HG02981 (cell line): Measurements from ENCODE around the gene MYH10.

Experiments used
- ATAC-seq: cut with Tn5 transposase; IDR thresholded peaks from one replicate; pipeline ENCODE4 v1.9.1; 2021; ENCODE audit warnings: mild to moderate bottlenecking, moderate library complexity; ENCODE audit not compliant: unreplicated experiment

Gene MYH10

DNA sequence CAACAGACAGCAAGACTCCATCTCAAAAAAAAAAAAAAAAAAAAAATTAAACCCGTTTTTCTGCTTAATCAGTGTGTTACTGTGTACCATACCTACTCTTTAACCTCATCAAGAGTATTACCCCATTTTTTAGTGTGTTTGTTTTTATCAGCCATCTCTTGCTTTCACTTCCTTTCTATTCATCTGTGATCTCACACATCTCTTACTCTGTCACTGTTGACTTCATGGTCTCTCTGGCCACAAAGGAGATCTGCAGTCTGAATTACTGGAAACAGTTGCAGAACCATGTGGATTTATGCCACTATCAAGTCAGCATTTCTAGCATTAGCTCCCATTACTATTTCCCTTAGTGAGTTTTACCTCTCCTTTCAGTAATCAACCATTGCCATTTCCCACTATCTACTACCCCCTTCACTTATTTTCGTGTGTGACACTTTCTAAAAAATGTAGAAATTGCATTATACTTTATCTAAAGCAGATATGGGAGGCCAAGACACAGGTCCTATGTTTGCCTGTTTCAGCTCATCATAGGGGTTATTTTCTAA is 174.8 kb downstream of the MYH10 start:
- no peak for ATAC-seq

DNA sequence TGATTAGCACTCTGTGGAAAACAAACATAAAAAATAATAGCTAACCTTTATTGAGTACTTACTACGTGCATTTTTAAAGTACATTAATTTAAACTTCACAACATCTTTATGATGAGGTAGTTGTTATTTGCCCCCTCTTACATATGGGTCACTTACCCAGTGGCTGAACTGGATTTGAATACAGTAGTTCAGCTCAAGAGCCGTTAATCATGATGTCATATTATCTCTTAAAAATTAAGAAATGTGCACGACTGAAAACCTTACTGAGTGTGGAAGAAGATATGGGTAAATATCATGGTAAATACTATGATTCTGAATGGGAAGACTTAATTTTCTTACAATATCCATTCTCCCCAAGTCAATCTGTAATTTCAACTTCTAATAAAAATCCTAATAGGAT is 177.2 kb downstream of the MYH10 start:
- no peak for ATAC-seq

DNA sequence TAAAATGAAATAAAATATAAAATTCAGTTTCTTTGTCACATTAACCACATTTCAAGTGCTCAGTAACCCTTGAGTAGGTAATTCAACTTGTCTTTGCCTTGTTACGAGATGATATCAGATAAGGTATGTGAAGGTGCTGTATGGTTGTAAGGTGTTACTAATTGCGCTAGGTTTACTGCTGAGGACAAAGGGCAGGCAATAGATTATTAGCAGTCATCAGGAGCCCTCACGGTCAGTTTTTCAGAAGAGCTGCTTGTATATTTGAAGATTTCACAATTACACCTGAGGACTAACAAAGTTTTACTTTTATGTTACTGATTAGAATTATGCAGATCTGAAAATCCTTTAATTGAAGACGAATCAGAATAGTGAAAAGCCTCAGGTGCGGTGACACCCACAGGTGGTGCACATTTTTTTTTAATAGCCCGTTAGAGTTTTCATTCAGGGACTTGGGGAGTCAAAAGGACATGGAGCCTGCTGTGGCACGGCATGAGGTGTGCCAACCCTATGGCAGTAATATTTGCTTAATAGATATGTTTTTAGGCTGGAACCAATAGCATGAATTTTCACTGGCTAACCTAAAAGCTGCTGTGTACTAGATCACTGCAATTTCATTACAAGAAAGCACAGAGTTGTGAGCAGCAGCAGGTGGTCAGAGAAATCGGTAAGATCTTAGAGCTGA is 178.5 kb downstream of the MYH10 start:
- no peak for ATAC-seq

DNA sequence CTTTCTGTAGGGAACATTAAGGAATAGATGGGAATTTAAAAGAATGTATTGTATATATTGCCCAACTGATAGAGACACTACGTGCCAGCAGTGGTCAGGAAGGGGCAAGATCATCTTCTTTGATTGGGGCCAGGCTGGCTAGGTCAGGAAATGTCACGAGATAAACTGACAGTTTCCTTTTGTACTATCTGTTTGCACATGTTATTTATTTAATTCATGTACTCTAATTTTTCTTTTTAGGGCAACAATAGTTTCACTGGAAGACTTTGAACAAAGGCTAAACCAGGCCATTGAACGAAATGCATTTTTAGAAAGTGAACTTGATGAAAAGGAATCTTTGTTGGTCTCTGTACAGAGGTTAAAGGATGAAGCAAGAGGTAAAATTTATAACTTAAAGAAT is 182.2 kb downstream of the MYH10 start:
- ATAC-seq: no peak

DNA sequence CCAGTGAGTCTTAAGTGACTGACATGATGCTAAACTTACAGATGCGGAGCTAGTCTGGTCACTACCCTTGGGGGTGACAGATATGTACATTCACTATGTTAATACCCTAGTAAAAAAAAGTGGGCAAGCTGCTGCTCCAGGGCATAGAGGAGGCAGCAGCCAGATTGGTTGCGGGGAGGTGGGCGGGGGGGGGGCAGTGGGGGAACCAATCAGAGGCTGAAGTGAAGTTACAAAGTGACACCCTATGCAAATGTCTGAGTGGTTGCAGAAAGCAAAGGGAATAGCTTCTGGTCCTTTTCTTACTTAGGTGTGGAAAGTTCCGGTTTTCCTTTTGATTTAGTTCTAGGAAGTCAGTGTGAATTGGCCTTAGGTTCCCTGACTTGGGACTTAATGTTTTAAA is 182.7 kb downstream of the MYH10 start:
- no peak for ATAC-seq

DNA sequence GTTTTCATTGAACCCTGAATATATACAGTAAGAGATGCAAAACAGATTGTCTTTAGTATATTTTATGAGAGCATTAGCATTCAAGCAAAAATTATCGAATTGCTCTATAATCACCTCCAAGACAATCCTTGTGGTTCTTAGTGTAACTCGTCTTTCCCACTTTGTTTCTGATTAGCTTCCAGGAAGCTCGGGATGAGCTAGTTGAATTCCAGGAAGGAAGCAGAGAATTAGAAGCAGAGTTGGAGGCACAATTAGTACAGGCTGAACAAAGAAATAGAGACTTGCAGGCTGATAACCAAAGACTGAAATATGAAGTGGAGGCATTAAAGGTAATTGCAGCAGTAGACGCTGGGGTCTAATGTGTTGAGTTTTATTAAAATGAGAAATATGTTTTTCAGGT is 185.0 kb downstream of the MYH10 start:
- ATAC-seq: no peak

DNA sequence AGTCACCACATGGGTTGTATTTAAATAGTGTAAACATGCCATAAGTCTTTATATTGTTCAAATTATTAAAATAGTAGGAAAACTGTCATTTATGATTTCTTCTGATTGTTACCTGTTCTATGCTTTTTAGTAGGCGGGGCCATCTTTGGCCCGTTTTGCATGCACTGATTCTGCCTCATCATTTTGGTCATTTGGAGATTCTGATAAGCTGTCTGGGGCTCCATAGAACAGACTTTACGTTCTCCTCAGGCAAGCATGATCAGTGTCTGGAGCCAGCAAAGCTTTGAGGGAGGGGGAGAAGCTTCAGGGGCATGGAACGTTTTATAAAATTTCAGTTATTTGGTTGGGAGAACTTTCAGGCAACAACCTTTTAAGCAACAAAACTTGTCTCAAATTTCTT is 186.0 kb downstream of the MYH10 start:
- ATAC-seq: no peak

DNA sequence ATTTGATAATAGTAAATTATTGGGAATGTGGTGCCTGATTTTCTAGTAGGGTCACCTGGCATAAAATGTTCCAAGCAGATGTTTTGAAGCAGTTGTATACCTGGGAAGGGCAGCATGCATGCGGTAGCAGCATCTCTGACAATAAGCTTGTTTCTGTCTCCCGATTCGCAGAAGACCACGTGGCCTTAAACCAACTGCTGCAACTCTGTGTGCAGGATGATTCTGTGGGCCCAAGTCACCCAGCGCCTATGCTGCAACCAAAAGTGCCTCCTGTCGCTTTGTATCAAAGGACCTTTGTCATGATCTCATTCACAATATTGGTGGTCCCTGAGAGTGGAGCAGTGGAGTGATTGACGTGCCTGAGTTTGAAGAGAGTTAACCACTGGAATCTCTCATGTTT is 186.8 kb downstream of the MYH10 start:
- ATAC-seq: no peak

DNA sequence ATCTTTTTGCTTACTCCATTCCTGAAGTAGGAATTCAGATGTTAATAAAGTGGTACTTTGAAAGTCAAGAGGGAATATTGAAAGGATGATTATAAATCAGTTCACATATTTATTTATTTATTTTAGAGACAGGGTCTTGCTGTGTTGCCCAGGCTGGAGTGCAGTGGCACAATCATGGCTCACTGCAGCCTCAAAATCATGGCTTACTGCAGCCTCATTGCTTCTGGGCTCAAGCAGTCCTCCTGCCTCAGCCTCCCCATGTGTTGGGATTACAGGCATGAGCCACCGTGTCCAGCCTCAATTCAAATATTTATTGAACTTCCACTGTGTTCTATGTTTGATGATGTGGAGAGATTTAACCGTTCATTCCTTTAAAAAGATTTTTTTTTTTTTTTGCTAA is 188.2 kb downstream of the MYH10 start:
- ATAC-seq: no peak

DNA sequence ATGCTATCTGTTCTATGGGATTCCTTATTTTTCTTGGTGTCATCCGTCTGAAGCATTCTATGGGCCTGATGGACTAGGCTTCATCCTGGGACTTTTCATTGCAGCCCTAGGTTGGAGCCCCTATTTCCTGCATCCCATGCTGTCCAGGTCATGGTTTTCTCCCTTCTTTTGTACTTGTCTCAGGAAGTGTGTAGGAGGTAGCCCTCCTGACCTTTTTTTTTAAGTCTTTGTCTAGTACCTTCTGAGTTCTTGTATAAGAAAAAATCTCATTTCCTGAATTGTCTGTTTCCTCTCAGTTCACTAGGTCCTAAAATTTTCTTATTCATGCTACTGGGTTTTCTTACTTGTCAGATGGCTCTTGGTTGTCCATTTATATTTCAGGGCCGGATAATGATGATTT is 188.8 kb downstream of the MYH10 start:
- no peak for ATAC-seq

DNA sequence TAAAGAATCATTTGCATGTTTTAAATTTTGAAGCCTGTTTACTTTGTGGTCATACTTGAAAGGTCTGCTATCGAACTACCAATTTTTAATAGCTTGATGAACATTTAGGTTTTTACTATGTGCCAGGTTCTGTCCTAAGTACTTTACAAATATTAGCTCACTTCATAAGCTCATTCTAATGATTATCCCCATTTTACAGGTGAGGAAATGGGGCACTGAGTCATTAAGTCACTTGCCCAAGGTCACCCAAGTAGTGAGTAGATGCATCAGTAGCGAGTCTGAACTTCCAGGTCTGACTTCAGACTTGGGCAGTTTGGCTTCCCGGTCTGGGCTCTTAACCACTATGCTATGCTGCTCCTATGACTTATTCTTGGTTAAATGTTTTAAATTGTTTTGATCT is 190.8 kb downstream of the MYH10 start:
- no peak for ATAC-seq

DNA sequence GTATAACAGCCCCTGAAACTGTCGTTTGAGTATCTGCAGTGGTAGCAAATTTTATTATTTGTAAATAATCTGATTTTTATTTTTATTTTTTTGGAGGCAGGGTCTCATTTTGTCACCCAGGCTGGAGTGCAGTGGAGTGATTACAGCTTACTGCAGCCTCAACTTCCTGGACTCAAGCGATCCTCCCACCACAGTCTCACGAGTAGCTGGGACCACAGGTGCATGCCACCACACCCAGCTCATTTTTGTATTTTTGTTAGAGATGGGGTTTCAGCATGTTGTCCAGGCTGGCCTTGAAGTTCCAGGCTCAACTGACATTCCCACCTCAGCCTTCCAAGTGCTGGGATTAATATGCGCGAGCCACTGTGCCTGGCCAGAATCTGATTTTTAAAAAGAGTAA is 192.1 kb downstream of the MYH10 start:
- ATAC-seq: no peak

DNA sequence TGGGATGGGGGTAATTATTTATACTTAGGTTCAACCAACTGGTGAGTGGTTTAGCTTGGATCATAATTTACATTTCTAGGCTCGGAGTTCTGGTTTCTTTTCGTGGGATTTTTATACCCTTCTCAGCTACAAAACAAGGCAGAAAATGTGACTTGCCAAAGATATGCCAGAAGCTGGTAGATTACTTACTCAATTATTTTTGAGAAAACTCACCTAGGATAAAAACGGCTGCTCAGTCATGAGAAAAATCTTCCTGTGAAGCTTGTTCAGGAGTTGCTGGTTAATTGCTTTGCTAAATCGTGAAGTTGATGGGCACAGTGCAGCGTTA is 193.7 kb downstream of the MYH10 start:
- no peak for ATAC-seq

DNA sequence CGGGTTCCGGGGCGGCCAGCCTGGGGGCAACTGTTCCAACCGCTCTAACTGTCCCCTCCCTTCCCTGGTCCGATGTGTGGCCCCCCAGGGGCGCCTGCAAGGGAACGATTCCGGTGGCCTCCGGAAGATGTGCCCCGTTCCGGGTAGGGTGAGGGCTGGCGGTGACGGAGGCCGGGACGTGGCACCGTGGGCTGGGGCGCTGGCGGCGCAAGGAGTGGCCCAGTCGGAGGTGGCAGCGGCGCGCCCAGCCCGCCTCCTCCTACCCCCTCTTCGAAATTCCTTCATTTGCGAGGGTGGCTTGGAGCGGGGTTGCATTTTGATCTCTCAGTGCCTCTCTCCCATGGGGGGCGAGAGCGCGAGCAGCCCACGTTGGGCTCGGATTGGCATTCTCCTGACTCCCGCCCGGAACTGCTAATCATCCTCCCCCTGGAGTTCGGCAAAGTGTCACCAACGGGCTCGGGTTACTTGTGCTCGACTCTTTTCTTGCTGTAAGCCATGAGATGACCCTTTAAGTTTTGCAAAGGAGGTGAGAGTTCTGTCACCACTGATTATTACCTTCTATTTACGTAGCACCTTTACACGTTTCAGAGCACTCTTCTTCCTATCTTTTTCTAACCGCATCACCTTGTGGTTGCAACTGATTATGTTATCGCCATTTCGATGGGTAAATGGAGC is 194.2 kb downstream of the MYH10 start:
- ATAC-seq: peak; percentile 33

DNA sequence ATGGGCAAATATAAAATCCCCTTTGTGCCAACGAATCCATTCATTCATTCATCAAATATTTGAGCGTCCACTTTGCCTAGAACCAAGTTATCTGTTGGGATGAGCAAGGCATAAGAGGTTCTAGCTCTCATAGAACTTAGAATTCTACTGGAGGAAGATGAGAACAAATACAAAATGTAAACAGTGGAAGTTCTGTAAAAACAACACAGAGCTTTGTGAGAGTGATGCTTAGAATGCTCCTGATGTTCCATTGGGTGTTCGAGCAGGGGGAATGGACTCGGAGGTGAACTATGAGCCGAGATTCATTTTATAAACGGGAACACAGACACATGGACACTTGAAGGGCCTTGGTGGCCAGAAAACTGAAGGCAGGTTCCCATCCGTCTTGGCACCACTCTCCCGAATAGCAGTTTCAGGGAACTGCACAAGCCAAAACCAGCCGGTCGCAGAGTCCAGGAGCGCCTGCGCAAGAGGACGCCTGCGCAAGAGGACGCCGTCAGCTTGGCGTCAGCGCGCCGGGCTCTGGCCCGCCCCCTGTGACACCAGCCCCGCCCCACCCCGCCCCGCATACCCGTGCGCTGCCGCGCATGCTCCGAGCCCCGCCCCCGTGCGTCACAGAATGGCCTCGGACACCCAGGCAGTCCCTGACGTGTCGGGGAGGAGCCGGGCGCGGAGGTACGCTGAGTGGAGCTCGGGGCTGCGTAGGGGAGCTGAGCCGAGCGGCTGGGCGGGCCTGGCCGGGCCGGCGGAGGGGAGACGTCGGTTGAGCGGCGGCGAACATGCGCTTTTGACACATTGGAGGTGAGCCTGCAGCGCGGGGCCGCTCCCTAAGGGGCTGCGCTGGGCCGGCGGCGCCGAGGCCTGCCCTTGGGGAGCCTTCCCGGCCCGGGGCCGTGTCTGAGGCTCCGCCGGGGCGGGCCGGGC is 195.0 kb downstream of the MYH10 start, which contains the start of gene NDEL1:
Gene NDEL1, plus strand, starts transcription at position 640 of the 924 bp plus-strand sequence. CDS start 8,388 bp downstream, outside the sequence.
- peak; percentile 96 for ATAC-seq

DNA sequence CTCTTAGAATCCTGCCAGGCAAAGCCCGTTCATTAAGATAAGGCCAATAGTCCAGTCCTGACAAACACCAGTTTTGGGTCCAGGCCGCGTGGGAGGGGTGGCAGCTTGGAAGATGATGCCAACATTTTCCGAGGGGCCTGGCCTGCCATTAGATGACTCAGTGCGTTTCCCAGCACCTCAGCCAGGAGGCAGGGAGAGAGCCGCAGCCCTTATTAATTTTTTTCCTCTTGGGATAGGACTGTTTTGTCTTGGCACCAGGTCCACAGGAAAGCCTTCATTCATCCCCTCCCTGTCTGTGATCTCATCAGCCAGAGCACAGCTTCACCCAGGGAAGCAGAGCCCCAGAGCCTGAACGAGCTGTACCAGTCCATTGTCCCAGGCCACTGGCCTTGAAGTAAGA is 199.6 kb downstream of the MYH10 start:
- no peak for ATAC-seq

DNA sequence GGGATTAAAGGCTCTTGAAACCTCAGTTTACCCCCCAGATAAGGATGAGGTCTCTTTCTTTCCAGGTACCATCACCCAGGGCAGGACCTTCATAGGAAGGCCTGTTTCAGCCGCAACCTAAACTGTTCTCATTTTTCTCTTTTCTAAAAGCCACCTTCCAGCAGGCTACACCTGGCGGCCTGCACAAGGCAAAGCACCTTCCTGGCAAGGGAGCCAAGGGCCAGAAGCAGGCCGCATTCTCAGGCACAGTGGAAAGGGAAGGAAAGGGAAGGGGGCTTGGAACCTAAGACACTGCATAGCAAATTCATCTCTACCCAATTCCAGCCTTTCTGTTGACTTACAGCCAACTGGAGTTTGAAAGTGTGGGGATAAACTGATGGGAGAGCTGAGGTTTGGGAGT is 203.7 kb downstream of the MYH10 start:
- ATAC-seq: no peak

DNA sequence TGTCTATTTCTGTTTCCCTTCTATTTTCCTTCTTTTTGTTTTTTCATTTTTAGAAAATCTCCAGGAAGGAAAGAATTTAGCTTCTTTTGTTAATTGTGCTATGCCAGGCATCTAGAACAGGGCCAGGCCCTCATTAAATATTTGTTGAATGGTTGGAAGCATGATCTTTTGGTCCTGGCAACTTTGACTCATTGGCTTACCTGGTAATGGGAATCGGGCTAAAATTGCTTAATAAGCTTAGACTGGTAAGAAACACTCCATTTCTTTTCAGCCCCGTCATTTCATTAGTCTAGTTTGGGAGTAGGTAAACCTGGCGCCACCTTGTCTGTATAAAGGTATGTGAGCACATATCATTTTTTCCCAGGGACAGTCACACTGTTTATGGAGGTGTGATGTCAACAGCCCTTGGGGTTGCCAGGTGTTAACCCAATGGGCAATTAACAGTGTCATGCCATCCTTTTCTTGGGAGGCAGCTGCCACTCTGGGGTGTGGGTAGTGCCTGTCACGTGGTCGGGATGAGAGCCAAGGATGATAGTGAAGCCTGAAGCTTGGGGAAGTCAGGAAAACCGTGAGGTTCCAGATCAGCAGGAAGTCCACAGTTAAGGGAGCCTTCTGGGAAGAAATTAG is 204.3 kb downstream of the MYH10 start:
- ATAC-seq: no peak
